ENCODE results near the gene PRM1.
A peak's percentile ranks its signal among the peaks of the same experiment; 100 is the strongest.

PRM1 gene

GRCh38 chr16:11299865-11300559, 18.9 kb upstream of the PRM1 start:
- TF ChIP-seq CTCF (IDR thresholded peaks at IDR 0.05; ENCODE audit: extremely low read depth, missing control alignments): no peak
- no peak for DNase-seq (ENCODE audit: low spot score)

GRCh38 chr16:11298950-11299547, 17.9 kb upstream of the PRM1 start:
- DNase-seq (ENCODE audit: low spot score): peak; percentile 49

GRCh38 chr16:11298143-11298900, 17.2 kb upstream of the PRM1 start:
- no peak for DNase-seq (ENCODE audit: low spot score)

GRCh38 chr16:11297492-11298142, 16.5 kb upstream of the PRM1 start:
- no peak for TF ChIP-seq CTCF (IDR thresholded peaks at IDR 0.05; ENCODE audit: extremely low read depth, missing control alignments)
- DNase-seq (ENCODE audit: low spot score): peak; percentile 72

More at GRCh38 chr16:11298143-11298900, 17.2 kb upstream of the PRM1 start:
- no peak for TF ChIP-seq CTCF (IDR thresholded peaks at IDR 0.05; ENCODE audit: extremely low read depth, missing control alignments)

- DNase-seq (ENCODE audit: low spot score): no peak
- no peak for TF ChIP-seq CTCF (IDR thresholded peaks at IDR 0.05; ENCODE audit: extremely low read depth, missing control alignments)
These were observed 15.8 kb upstream of the PRM1 start for GRCh38 chr16:11296706-11297491.

GRCh38 chr16:11296351-11296705, 15.2 kb upstream of the PRM1 start:
- no peak for DNase-seq (ENCODE audit: low spot score)
- TF ChIP-seq CTCF (IDR thresholded peaks at IDR 0.05; ENCODE audit: extremely low read depth, missing control alignments): no peak

GRCh38 chr16:11295672-11296071, 14.5 kb upstream of the PRM1 start:
- TF ChIP-seq CTCF (IDR thresholded peaks at IDR 0.05; ENCODE audit: extremely low read depth, missing control alignments): no peak
- DNase-seq (ENCODE audit: low spot score): no peak
